GM15510 (cell line): ENCODE measurements around the gene MOB3B.

ENCODE experiments used
- POLR2A ChIP-seq: IDR thresholded peaks from 3 replicates; pipeline ENCODE4 v1.6.1; 2011; ENCODE audit warnings: borderline replicate concordance; ENCODE audit not compliant: insufficient read length; ENCODE audit errors: extremely low read depth

MOB3B gene

DNA sequence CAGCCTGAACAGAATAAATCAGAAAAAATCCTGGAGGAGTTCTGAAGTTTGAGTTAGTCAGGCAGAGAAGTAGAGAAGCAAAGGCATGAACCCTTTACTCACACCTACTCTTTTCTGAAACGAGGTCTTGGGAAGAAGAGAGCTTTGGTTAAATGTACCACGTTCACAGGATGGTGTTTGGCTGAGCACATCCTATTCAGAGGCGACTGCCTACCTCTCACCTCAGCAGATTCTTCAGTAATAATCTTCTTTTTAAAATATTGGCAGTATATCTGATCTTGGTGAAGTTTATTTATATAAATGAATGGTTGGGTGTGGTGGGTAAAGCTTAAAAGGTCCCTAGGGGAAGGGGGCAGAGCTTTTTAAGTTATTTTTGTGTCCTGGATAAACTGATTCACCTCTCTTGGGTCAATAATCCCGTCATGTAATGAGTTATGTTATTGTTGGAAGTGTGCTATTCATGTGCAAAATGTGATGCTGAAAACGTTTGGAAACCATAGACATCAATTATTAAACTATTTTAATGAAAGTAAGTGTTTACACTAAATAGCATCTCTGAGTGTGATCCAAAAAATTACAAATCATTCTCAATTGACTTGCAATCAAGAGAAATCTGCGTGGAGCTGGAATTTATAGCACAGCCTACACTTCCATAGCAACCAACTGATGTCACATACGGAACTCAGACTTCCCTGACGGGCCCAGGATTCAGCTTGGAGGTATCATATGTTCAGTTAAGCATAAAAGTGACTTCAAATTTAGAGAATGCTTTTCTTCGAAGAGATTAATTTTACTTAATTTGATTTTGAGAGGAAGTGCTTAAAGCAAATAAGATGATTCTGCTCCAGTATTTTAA is 138.3 kb downstream of the MOB3B start:
- no peak for TF ChIP-seq POLR2A

DNA sequence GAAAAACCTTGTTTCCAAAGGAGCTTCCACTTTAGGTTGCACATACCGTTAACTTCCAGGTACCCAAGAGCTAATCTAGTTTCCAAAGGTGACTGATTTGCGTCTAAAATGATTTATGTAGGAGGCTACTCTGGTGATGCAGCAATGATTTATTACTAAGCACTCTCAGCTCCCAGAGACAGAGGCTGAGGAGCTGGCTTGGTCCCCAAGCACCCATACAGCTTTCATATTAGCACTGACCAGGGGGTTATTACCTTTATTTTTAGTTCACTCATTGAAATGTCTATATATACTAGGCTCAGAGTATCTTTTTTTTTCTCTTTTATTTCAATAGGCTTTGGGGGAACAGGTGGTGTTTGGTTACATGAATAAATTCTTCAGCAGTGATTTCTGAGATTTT is 141.5 kb downstream of the MOB3B start:
- TF ChIP-seq POLR2A: no peak

DNA sequence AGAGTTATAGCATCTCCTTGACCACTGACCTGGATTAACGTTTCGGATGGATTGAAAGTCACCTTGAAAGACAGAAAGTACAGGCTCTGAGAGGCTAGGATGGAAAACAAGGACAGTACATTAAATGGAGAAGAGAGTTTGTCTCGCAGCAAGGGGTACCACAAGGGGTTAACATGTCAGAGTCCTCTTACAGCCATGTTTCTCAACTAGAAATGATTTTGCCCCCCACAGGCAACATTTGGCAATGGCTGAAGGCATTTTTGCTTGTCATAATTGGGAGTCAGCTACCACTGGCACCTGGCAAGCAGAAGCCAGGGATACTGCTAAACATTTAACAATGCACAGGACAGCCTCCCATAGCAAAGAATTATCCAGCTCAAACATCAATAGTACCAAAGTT is 141.9 kb downstream of the MOB3B start:
- TF ChIP-seq POLR2A: no peak

DNA sequence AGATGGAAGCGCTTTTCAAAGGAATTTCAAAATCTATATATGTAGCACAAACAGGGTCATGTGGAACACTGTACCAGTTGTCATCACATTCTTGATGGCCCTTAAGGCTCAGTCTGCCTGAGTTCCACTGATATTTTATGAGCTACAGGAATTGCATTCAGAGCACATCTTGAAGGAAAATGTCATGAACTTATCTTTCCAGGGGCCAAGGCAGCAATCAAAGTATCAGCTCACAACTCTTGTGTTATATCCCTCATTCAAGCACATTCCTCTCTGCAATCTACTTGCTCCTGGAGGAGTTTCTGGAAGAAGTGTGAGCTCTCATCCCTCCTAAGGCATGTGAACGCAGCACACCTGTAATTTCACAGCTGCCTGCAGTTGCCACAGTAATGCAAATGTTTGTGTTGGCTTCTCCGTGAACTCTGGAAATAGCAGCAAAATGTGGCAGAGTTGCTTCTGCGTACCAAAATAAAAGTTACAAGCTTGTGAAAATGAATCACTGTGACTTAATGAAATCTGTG is 143.0 kb downstream of the MOB3B start:
- TF ChIP-seq POLR2A: no peak

DNA sequence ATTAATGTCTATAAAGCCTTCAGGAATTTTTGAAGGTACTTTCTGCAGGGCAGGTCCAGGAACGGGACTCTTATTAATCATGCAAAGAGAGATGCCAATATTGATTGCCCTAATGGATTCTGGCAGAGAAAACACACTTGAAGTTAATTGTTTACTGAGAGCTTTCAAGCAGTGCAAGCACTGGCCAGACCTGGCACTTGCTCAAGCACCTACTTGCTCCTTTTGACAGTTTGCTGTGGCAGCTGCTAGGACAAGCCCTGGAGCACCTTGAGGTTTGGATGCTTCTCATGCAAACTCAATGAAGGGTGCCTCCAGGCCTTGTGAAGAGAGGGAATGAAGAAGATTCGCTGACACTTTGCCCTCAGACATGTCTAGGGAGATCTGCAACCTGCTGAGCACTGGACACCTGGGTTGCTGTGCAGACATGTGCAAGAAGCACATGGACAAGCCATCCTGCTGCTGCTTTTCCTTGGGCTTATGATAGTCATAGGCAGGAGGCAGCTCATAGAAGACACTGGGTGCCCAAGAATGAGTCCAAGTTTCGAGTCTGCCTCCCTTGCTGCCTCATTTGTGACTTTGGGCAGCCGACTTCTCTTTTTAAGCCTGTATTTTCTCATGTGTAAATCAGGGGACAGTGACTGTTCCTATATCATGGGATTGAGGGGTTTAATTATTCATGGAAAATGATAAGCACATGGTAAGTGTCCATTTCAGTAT is 143.8 kb downstream of the MOB3B start:
- TF ChIP-seq POLR2A: no peak

DNA sequence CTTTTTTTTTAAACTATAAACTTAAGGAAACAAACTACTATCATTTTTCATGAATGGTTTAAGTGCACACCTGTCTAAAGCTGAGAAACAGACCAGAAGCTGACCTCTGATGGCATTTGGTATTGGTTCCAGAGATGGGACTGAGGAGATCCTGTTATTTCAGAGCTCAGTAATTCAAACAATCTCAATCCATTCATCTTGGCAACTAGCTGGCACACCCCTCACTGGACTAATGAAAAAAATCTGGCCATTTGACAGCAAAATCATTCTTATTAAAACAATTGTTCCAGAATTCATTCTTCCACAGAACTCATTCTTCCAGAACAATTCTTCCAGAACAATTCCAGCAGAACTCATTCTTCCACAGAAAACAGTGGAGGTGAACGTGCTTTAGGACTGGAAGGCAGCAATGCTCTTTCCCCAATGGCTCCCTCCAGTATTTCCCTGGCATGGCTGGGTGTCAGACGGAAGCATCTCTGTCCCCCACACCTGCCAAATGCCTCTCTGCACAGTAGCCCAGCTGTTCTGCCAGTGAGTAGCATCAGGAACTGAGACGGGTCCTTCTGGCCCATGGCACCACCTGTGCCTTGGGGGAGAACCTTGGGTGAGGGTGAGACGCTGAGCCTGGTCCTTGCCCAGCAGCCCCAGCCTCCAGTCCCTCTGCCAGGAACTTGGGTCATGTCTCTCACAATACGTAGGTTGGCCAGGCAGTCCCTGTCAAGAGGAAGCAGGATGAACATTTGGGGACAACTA is 145.2 kb downstream of the MOB3B start:
- TF ChIP-seq POLR2A: no peak

DNA sequence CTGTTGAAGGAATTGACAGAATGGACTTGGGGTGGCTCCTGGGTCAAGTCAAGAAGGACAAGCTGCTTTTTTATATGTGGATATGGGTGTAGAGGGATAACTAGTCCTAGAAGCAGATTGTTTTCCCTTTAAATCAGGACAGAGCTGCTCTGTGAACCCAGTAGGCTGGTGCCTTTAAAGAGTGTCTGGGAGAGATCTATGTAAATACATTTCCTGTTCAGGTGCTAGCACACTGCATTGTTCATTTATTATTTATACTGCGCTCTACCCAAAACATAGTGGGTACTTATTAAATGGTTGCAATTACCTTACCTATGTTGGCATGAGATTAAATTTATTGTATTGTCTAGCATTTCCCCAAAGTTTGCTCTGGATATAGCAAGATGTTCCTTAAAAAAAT is 146.1 kb downstream of the MOB3B start:
- TF ChIP-seq POLR2A: no peak

DNA sequence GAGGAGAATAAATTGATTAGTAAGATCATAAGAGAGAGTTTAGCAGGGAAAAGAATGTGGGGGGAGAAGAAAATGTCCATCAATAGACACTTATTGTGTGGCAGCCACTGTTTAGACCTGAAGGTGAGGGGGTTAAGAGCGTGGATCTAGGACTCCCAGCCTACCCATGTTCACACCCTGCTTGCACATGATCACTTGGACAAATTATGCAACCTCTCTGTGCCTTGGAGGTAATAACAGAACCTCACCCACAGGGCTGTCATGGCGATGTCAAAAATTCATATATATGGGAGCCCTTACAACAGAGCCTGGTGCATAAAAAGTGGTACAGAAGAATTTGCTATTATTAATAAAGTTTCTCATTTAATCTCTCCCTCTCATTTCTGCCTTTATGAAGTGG is 146.6 kb downstream of the MOB3B start:
- TF ChIP-seq POLR2A: no peak

DNA sequence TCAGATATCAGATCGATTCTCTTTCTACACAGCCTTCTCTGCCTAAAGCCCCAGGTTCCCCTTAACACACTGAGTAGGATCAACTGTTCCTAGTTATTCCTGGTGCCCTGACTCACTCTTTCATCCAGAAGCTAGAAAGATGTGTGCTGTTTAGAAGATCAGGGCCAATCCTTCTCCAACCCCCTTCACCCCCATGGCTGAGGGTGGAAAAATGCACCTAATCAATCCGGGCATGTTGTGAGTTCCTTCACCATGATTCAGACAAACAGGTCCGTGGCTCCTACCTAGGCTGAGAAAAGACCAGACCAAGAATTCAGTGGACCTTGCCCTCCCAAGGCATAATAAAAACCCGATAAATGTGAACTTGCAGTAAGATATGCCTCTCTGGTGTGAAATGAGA is 147.3 kb downstream of the MOB3B start:
- TF ChIP-seq POLR2A: no peak

DNA sequence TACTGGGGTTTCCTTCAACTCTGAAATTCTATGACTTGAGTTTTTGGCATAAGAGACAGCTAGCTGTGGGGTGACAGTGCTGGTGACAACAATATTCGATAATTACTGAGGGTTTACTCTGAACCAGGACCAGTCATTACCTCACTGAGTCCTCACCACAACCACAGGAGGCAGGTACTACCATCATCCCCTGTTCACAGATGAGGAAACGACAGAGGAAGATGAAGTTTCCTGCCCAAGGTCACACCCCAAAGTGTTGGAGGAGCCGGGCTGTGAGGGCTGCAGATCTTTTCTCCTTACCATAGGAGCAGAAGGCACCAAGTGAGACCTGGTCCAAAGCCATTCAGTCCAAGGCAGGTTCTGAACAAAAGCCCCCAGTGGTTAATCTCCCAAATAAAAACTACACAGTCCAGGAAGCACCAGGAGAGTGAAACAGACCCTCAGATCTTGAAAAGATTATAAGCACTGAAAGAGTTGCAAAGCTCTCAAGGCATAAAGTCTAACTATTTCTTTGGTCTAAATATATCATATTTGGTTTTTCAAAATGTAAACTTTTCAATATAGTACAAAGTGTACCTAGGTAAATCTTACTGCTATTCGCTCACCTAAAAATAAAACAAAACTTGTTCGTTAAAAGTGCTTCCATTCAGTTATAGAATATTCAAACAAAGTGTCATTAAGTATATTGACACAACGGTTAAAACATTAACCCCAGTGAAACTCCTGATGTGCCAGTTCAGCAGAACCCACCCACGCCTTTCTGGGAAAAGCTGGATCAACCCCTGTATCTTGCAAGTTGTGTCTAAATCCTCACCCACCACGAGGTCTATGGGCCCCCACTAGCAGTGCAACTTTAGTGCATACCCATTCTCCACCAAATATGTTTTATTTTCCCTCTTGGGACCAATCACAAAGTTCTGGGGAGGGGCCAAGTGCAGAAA is 150.0 kb downstream of the MOB3B start:
- TF ChIP-seq POLR2A: no peak

DNA sequence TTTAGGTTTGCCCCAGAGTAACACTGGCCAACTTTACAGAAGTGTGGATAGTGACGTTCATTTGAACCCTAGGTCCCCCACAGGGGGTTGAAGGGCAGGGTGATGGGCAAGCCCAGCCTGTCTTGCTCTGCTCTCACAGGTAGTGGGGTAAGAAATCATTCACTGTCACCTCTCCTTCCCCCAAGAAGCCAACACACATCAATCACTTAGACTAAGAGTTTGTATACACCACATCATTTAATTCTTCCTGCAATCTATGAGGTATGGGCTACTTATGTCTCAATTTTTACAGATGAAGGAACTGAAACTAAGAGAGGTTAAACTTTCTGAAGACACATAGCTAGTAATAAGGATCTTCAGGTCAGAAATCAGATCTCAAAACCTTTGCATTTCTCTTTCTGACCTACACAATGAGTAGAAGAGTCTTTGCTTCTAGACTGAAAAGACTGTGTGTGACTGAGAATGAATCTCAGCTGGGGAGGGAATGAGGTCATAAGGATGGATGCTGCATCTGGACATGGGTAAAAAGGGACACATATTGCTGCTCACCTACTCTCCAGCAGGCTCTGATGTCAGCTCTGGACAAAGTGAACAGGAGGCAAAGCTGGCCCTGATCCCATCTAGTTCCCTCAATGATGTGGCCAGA is 151.7 kb downstream of the MOB3B start:
- TF ChIP-seq POLR2A: no peak

DNA sequence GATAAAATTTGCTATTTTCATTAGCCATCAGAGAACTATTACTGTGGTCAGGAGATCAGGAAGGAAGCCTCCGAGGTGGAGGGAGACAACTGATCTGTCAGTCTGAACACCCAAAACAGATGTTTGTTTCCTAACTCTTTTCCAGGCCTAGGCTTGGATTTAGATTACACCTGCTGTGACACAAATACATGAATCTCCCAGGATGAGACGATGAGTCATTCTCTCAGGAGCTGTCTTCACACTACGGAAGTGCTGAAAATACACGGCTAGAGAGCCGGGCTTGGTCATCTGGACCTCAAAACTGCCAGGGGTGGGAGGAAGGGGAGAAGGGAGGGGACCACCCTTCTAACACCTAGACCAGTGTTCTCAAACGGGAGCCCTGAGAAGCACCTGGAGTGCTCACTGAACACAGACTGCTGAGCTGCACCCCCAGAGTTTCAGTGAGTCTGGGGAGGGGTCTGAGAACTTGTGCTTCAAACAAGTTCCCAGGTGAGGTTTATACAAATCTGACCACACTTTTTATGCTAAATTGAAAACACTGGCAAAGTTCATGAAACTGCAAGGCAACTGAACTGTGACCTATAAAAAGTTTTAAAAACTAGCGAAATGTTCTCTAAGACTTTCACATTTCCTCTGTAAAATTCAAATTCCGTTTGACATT is 152.3 kb downstream of the MOB3B start:
- TF ChIP-seq POLR2A: no peak

DNA sequence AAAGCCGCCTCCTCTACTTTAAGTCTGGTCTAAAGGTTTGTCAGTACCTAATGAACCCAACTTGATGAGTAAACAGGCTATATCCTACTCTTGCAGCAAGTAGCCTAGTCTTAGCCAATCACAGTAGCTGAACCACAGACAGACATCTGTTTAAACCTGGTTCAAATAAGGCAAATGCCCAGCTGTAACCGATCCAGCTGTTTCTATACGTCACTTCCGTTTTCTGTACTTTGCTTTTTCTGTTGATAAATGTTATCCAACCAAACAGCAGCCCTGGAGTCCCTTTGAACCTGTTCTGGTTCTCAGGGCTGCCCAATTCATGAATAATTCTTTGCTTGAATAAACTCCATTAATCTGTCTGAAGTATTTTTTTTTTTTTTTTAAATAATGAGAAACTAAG is 155.8 kb downstream of the MOB3B start:
- no peak for TF ChIP-seq POLR2A
